Mammary epithelial cell (primary cell): Measurements from ENCODE around the gene IRAK4.

Source experiments
- EZH2 ChIP-seq: IDR thresholded peaks from 2 replicates; pipeline ENCODE4 v1.6.1; 2012; ENCODE audit warnings: low read length, inconsistent platforms, borderline replicate concordance
- TF ChIP-seq, protein P1 (sequence below), 2 donors: IDR thresholded peaks in 1 of 2; conservative IDR thresholded peaks in 1 of 2; 2 replicates each; pipeline ENCODE4 v1.5.1; 2011 to 2012; ENCODE audit warnings: inconsistent platforms in 2 of 2, low read length in 2 of 2, mild to moderate bottlenecking in 2 of 2, control low read depth in 1 of 2, low read depth in 1 of 2; ENCODE audit not compliant: insufficient read depth in 1 of 2; ENCODE audit errors: extremely low read depth in 1 of 2

DNA sequence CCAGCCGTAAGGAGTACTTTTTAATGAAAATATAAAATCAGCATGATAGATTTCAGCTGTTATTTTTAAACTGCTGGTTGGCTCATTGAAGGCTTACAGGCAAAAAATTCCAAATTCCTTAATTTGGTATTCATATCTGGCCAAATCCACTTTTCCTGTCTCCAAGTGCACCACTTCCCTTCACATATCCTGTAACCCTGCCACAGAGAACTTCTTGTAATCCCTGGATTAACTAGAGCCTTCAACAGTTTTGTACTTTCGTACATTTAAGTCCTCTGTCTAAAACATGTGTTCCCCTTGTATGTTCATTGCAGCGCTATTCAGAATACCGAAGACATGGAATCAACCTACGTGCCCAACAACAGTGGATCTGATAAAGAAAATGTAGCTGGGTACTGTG is 9.7 kb upstream of the IRAK4 start:
- TF ChIP-seq, protein P1, sequence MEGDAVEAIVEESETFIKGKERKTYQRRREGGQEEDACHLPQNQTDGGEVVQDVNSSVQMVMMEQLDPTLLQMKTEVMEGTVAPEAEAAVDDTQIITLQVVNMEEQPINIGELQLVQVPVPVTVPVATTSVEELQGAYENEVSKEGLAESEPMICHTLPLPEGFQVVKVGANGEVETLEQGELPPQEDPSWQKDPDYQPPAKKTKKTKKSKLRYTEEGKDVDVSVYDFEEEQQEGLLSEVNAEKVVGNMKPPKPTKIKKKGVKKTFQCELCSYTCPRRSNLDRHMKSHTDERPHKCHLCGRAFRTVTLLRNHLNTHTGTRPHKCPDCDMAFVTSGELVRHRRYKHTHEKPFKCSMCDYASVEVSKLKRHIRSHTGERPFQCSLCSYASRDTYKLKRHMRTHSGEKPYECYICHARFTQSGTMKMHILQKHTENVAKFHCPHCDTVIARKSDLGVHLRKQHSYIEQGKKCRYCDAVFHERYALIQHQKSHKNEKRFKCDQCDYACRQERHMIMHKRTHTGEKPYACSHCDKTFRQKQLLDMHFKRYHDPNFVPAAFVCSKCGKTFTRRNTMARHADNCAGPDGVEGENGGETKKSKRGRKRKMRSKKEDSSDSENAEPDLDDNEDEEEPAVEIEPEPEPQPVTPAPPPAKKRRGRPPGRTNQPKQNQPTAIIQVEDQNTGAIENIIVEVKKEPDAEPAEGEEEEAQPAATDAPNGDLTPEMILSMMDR (conservative IDR thresholded peaks at IDR 0.05 in 1 of 2, IDR thresholded peaks at IDR 0.05 in 1 of 2; ENCODE audit: extremely low read depth in 1 of 2, insufficient read depth in 1 of 2, low read depth in 1 of 2, low read length in 2 of 2): no peak
- no peak for TF ChIP-seq EZH2
